Neural cell (in vitro differentiated cells): ENCODE measurements around the gene PDE1A.

Experiments used
- EP300 ChIP-seq: fragments of 450-650 bp; conservative IDR thresholded peaks from 2 replicates; pipeline ENCODE4 v1.6.1; 2014; ENCODE audit warnings: antibody characterized with exemption, mild to moderate bottlenecking, moderate library complexity; ENCODE audit not compliant: poor library complexity, severe bottlenecking
- EZH2 ChIP-seq: fragments of 200-600, 300-800 bp; shearing (Covaris generic), sonication (generic); IDR thresholded peaks from 2 replicates; pipeline ENCODE4 v1.6.1; 2014; ENCODE audit warnings: antibody characterized with exemption, low read length, borderline replicate concordance, mild to moderate bottlenecking; ENCODE audit not compliant: insufficient read depth, poor library complexity, severe bottlenecking
- POLR2AphosphoS5 ChIP-seq: IDR thresholded peaks from 2 replicates; pipeline ENCODE4 v1.6.1; 2012
- RAD21 ChIP-seq: fragments of 450-650 bp; conservative IDR thresholded peaks from 2 replicates; pipeline ENCODE4 v1.6.1; 2014; ENCODE audit warnings: antibody characterized with exemption, mild to moderate bottlenecking, moderate library complexity
- SMC3 ChIP-seq: fragments of 450-650 bp; conservative IDR thresholded peaks from 2 replicates; pipeline ENCODE4 v1.6.1; 2014; ENCODE audit warnings: antibody characterized with exemption, mild to moderate bottlenecking, moderate library complexity; ENCODE audit not compliant: poor library complexity
- TF ChIP-seq, protein P1 (sequence below): fragments of 450-650 bp; IDR thresholded peaks from 2 replicates; pipeline ENCODE4 v1.5.1; 2014; ENCODE audit warnings: antibody characterized with exemption, mild to moderate bottlenecking, moderate library complexity; ENCODE audit not compliant: poor library complexity, severe bottlenecking

GRCh38 chr2:182248362-182248761 lies 178.5 kb downstream of the PDE1A start:
- no peak for TF ChIP-seq POLR2AphosphoS5
- TF ChIP-seq, protein P1, sequence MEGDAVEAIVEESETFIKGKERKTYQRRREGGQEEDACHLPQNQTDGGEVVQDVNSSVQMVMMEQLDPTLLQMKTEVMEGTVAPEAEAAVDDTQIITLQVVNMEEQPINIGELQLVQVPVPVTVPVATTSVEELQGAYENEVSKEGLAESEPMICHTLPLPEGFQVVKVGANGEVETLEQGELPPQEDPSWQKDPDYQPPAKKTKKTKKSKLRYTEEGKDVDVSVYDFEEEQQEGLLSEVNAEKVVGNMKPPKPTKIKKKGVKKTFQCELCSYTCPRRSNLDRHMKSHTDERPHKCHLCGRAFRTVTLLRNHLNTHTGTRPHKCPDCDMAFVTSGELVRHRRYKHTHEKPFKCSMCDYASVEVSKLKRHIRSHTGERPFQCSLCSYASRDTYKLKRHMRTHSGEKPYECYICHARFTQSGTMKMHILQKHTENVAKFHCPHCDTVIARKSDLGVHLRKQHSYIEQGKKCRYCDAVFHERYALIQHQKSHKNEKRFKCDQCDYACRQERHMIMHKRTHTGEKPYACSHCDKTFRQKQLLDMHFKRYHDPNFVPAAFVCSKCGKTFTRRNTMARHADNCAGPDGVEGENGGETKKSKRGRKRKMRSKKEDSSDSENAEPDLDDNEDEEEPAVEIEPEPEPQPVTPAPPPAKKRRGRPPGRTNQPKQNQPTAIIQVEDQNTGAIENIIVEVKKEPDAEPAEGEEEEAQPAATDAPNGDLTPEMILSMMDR: no peak
- no peak for TF ChIP-seq EP300
- no peak for TF ChIP-seq RAD21
- TF ChIP-seq EZH2: no peak
- no peak for TF ChIP-seq SMC3
